Measurements from ENCODE around the gene IRF2BPL. TPM values are rescaled to one million over a fixed set of nuclear protein-coding genes. Genes with fewer than 3 reads are reported as not detected.

The IRF2BPL gene
- total RNA-seq, 1 experiment from 2014 or later: 83.3 TPM

- no peak overlapping the region for H3K4me3 ChIP-seq (ENCODE audit: low read depth in 2 of 2, low read length in 2 of 2)
- BruUV-seq (replicated peaks): no TSS peak
- ATAC-seq (no peak), DNase-seq (ENCODE audit: low read depth, low spot score) (no peak)
- no peaks in the 10 kb centered on the region for H3K27me3 ChIP-seq (ENCODE audit: control insufficient read depth, insufficient read depth, low read length)
- ChIA-PET CTCF (no interaction called here), POLR2A (no interaction called here)
- intact Hi-C loops (cut with micrococcal nuclease; ENCODE audit: unreplicated experiment): no loop called here
- H3K9me3 ChIP-seq (ENCODE audit: control insufficient read depth, insufficient read depth, low read depth, low read length): no peaks in the 10 kb centered on the region
- H3K4me1 ChIP-seq (ENCODE audit: control insufficient read depth, insufficient read depth, low read length): peaks cover 3% of the 10 kb centered on the region
- H3K27ac ChIP-seq (ENCODE audit: low read length): no peak overlapping the region
- TF ChIP-seq POLR2AphosphoS5 (IDR thresholded peaks at IDR 0.05; ENCODE audit: low read depth, low read length) (no peak), CTCF (IDR thresholded peaks at IDR 0.05) (no peak), SIN3A (IDR thresholded peaks at IDR 0.05; ENCODE audit: borderline replicate concordance, insufficient read depth, low read depth, low read length) (no peak), TCF7L2 (IDR thresholded peaks at IDR 0.05; ENCODE audit: low read depth, low read length) (no peak), REST (IDR thresholded peaks at IDR 0.05; ENCODE audit: insufficient read depth in 1 of 2, low read depth in 2 of 2, low read length in 1 of 2) (no peak)
- H3K36me3 ChIP-seq (ENCODE audit: control insufficient read depth, insufficient read depth, low read length): no peaks in the 10 kb centered on the region
- in situ Hi-C loops (cut with HindIII; ENCODE audit: low pct_unique_long_range_greater_than_20kb, low sequenced_read_pairs): no loop called here
Measured at GRCh38 chr14:77002889-77003288, 25.6 kb downstream of the IRF2BPL start.

GRCh38 chr14:77002335-77002734 is 26.2 kb downstream of the IRF2BPL start:
- in situ Hi-C loops (cut with HindIII; ENCODE audit: low pct_unique_long_range_greater_than_20kb, low sequenced_read_pairs) (no loop called here), intact Hi-C loops (cut with micrococcal nuclease; ENCODE audit: unreplicated experiment) (no loop called here)
- Histone ChIP-seq H3K36me3 (ENCODE audit: control insufficient read depth, insufficient read depth, low read length) (no peaks in the 10 kb centered on the region), H3K27ac (ENCODE audit: low read length) (no peak overlapping the region; the same call in 1 of the 2 replicates), H3K4me3 (ENCODE audit: low read depth in 2 of 2, low read length in 2 of 2) (no peak overlapping the region), H3K4me1 (ENCODE audit: control insufficient read depth, insufficient read depth, low read length) (peaks cover 3% of the 10 kb centered on the region), H3K27me3 (ENCODE audit: control insufficient read depth, insufficient read depth, low read length) (no peaks in the 10 kb centered on the region), H3K9me3 (ENCODE audit: control insufficient read depth, insufficient read depth, low read depth, low read length) (no peaks in the 10 kb centered on the region)
- DNase-seq (ENCODE audit: low read depth, low spot score): no peak
- no TSS peak for BruUV-seq (replicated peaks)
- ATAC-seq: no peak
- ChIA-PET CTCF (no interaction called here), POLR2A (no interaction called here)
- no peak for TF ChIP-seq TCF7L2 (IDR thresholded peaks at IDR 0.05; ENCODE audit: low read depth, low read length)
- TF ChIP-seq POLR2AphosphoS5 (IDR thresholded peaks at IDR 0.05; ENCODE audit: low read depth, low read length): no peak
- TF ChIP-seq REST (IDR thresholded peaks at IDR 0.05; ENCODE audit: insufficient read depth in 1 of 2, low read depth in 2 of 2, low read length in 1 of 2): no peak
- no peak for TF ChIP-seq CTCF (IDR thresholded peaks at IDR 0.05)
- no peak for TF ChIP-seq SIN3A (IDR thresholded peaks at IDR 0.05; ENCODE audit: borderline replicate concordance, insufficient read depth, low read depth, low read length)

Measured in Panc1 (cell line).